GM21576 (cell line): ENCODE measurements around the gene SLC9A3.

Experiments
- ATAC-seq: cut with Tn5 transposase; IDR thresholded peaks from one replicate; pipeline ENCODE4 v1.9.1; 2021; ENCODE audit warnings: mild to moderate bottlenecking, moderate library complexity; ENCODE audit not compliant: unreplicated experiment

Gene SLC9A3

GRCh38 chr5:555058-555623, 30.9 kb upstream of the SLC9A3 start:
- ATAC-seq = no peak

- no peak for ATAC-seq
Observed at GRCh38 chr5:554284-554988, 30.2 kb upstream of the SLC9A3 start.

GRCh38 chr5:553874-554273, 29.6 kb upstream of the SLC9A3 start:
- ATAC-seq = no peak

- ATAC-seq = no peak
Observed at GRCh38 chr5:551406-551805, 27.2 kb upstream of the SLC9A3 start.

- no peak for ATAC-seq
Observed at GRCh38 chr5:549229-549628, 25.0 kb upstream of the SLC9A3 start.

- no peak for ATAC-seq
Observed at GRCh38 chr5:548256-548655, 24.0 kb upstream of the SLC9A3 start.

- ATAC-seq = no peak
Observed at GRCh38 chr5:547086-547924, 23.1 kb upstream of the SLC9A3 start.

- ATAC-seq = no peak
Observed at GRCh38 chr5:546376-546908, 22.2 kb upstream of the SLC9A3 start.

GRCh38 chr5:545641-546375, 21.6 kb upstream of the SLC9A3 start:
- no peak for ATAC-seq

GRCh38 chr5:544675-545355, 20.6 kb upstream of the SLC9A3 start:
- ATAC-seq = no peak

DNA sequence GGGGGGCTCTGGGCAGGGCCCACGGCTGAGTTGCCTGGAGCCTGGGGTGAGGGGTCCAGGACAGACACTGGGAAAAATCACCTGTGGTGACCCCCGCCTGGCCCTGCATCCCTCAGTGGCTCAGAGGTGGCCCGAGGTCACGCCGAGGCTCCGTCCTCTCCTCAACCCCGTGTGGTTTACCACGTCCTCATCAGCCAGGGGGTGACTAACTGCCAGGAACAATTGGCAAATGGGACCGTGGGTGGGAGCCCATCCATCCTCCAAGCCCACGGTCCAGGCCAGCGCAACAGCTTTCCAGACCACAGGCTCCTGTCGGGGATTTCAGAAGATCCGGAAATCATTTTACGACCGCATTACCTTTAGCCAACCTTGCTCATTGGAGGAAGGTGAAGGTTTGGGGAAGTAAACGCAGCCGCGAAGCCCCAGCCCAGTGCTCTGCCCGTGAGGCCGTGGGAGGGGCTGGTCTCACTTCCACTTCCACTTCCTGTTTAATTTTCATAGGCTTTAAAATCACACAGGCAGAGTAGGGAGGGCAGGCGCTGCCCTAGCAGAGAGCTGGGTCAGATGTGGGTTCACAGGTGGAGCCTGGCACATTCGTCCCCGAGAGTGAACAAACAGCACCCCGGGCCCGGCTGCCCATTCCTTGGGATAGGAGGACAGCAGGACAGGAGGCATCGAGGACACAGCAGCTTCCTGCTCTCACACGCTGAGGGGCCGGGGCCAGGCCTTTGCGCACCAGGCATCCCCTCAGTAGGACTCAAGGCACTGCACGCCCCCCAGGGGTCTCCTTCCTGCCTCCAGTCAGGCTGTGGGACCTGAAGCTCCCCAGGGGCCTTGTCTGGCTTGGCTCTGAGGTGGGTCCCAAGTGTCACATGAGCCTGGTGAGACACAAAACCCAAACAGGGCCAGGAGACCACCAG, 19.8 kb upstream of the SLC9A3 start:
- peak; percentile 94 for ATAC-seq

DNA sequence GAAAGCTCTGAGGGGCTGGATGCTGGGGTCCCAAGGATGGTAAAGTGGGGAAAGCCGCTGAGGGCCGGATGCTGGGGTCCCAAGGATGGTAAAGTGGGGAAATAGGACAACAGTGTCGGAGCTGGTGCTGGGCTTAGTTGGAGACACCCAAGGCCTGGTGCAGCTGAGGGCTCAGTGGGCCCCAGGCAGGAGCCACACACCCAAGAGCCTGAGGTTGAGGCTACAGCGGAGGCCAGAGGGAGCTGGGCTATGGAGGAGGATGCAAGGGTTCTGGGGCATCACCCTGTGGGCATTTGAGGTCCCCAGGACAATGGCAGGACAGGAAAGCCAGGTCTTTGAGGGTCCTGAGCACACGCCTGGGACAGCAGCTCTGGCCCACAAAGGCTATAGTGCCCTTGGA, 19.1 kb upstream of the SLC9A3 start:
- ATAC-seq = no peak

DNA sequence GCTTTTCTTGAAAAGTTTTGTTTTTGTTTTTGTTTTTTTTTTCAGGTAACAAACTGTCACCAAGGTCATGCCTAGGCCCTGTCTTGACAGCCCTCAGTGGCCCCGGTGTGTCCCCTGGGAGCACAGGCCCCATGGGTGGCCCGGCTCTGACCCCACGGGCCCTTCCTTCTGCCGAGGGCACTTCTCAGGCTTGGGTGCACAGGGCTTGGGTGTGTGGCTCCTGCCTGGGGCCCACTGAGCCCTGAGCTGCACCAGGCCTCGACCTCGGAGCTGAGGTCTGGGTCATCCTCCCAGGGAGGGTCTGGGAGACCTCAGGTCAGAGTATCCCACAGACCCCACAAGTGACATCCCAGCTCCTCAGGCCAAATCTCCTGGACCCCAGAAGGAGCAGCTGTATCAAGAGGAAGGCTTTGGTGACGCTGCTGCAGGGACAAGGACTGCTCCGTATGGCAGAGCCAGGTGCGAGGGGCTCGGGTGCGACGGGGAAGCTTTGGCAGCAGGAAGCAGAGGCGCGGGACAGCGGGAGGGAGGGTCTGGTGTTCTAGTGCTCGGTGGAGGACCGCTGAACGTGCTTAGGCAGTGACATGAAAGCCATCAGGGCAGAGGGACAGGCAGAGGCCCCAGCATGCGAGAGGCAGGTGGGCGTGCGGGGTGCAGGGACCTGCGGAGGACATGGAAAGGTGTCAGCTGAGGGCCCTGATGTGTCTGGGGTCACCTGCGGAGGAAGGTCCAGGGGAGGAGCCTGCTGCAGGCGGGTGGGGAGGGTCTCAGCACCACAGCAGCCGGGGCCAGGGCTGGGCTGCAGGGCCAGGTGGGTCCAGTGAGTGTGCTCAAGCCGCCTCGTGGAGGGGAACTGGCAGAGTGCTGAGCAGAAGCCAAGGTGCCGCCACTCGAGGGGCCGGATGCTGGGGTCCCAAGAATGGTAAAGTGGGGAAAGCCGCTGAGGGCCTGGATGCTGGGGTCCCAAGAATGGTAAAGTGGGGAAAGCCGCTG, 18.4 kb upstream of the SLC9A3 start:
- no peak for ATAC-seq

DNA sequence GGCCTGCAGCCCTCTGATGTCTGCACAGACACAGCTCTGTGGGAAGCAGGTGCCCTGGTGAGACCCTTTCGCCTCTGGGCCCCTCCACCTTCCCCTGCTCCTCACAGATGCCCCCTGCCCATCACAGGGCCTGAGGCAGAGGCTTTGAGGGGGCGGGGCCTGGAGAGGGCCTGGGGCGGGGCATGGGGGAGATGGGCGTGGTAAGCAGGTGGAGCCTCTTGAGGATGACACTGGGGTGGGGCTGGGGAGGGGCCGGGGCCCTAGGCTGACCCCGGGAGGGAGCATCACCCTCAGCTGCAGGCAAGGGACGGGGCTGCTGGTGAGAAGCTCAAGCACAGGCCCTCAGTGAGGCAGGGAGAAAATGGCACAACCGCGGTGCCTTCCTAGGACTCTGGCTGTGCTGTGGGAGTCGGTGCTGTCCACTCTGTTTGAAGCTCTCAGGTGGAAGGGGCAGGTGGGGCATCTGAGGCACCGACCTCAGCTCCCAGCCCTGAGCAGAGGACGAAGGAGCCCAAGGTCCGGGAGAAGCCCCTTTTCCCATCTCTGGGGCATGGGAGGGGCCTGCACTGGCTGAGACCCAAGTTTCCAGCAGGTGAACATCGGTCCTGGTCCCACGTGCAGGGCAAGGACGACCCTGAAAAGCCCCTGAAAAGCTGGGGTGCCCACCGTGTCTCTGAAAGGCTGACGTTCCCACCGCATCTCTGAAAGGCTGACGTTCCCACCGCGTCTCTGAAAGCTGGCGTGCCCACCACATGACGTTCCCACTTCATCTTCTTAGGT, 17.5 kb upstream of the SLC9A3 start:
- no peak for ATAC-seq

DNA sequence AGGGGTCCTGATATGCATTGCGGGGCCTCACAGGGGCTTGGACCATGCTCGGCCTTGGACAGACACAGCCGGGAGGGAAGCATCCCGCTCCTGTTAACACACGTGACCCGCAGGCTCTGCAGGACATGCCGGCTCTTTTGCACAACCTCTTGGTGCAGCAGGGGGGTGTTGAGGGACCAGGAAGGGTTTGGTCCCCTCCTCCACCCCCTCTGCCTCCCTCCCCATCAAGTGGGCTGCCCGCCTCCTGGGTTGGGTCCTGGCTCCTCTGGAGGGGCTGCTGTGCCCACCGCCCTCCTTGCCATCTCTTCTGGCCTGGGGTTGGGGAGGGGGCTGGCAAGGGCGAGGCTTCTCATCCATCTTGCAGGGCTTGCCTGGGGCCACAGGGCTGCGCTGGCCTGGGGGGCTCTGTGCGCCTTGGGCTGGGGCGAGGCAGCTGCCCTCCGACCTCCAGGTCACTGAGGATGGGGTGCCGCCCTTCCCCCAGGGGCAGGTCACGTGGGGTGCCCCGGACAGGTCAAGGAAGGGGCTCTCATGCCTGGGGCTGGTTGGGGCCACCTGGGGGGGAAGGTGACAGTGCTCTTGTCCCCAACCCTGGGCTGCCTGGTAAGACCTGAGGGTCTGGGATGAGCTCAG, 16.8 kb upstream of the SLC9A3 start:
- ATAC-seq = no peak

GRCh38 chr5:540071-540905, 16.0 kb upstream of the SLC9A3 start:
- ATAC-seq = no peak
